HCT116 (cell line): ENCODE results near the gene TPRG1. TPM values are rescaled to one million over a fixed set of nuclear protein-coding genes. Genes with fewer than 3 reads are reported as not detected.

Source experiments
- ATAC-seq: fragments of 200-7000 bp; cut with Tn5 transposase; 2 replicates; pipeline ENCODE4 v1.9.1; 2020; ENCODE audit warnings: mild to moderate bottlenecking, moderate library complexity
- BruUV-seq: library from RNA; stranded (reverse); fragments of 400-500 nt; replicated peaks from 2 replicates; lab custom pipeline; 2021; lab: Mats Ljungman, UMichigan
- CTCF ChIA-PET: fragments of 300-600 bp; sonication (Branson Sonifier 250); formaldehyde crosslinking; loops from one replicate; lab custom pipeline; 2021; ENCODE audit warnings: antibody characterized with exemption; lab: Charles Lee
- POLR2A ChIA-PET: fragments of 300-600, 350-600 bp; sonication (Branson Sonifier 250); formaldehyde crosslinking; loops from one replicate; lab custom pipeline; 2021; ENCODE audit warnings: antibody characterized with exemption; lab: Charles Lee
- RAD21 ChIA-PET, 2 experiments: fragments of 300-600 bp; sonication (Branson Sonifier 250); formaldehyde crosslinking; loops; one replicate each; lab custom pipeline; 2023; ENCODE audit warnings: low total read pairs in 2 of 2; ENCODE audit not compliant: uncharacterized antibody in 2 of 2, unreplicated experiment in 2 of 2, low non-redundant PET in 1 of 2; lab: Charles Lee
- DNase-seq: peaks from one replicate; pipeline ENCODE4 v3.0.0-alpha.2; 2010; ENCODE audit warnings: low read depth, low spot score
- H2AFZ ChIP-seq: fragments of 200-600 bp; shearing (Covaris generic), sonication (generic); 2 replicates; pipeline ENCODE4 v1.6.1; 2017; ENCODE audit warnings: low read depth, mixed run types, mixed read lengths, antibody characterized with exemption, low read length; ENCODE audit not compliant: poor library complexity, severe bottlenecking
- H3K27ac ChIP-seq: 2 replicates; pipeline ENCODE4 v1.5.1; 2012; ENCODE audit warnings: low read depth, low read length
- H3K27me3 ChIP-seq: fragments of 200-600 bp; sonication (generic); 2 replicates; pipeline ENCODE4 v1.6.1; 2016; ENCODE audit warnings: mixed run types, low read length, mixed read lengths; ENCODE audit not compliant: insufficient read depth
- H3K36me3 ChIP-seq, 2 experiments: fragments of 200-500 bp in 1 of 2; fragments of 200-600 bp in 1 of 2; sonication (Bioruptor generic) in 1 of 2; sonication (generic) in 1 of 2; 2 replicates each; pipeline versions ENCODE4 v1.5.1 to v1.6.1; 2014 to 2016; ENCODE audit warnings: low read length in 2 of 2, inconsistent platforms in 1 of 2, mixed read lengths in 1 of 2, mixed run types in 1 of 2; ENCODE audit not compliant: insufficient read depth in 2 of 2, control insufficient read depth in 1 of 2
- H3K4me1 ChIP-seq, 2 experiments: fragments of 200-600 bp in 1 of 2; sonication (generic) in 1 of 2; 2 replicates each; pipeline versions ENCODE4 v1.5.1 to v1.6.1; 2012 to 2017; ENCODE audit warnings: low read length in 2 of 2, inconsistent platforms in 1 of 2, mild to moderate bottlenecking in 1 of 2, mixed read lengths in 1 of 2, mixed run types in 1 of 2, moderate library complexity in 1 of 2; ENCODE audit not compliant: insufficient read depth in 2 of 2, control insufficient read depth in 1 of 2
- H3K4me2 ChIP-seq: fragments of 200-600 bp; sonication (generic); 2 replicates; pipeline ENCODE4 v1.6.1; 2017; ENCODE audit warnings: mixed run types, low read length, mixed read lengths
- H3K4me3 ChIP-seq, 2 experiments: fragments of 200-600 bp in 1 of 2; sonication (generic) in 1 of 2; replicated peaks in 1 of 2; 2 replicates each; pipeline ENCODE4 v1.5.1; 2011 to 2016; ENCODE audit warnings: low read length in 2 of 2, control low read depth in 1 of 2, low read depth in 1 of 2, mild to moderate bottlenecking in 1 of 2, mixed read lengths in 1 of 2, mixed run types in 1 of 2
- H3K79me2 ChIP-seq: fragments of 200-600 bp; sonication (generic); 2 replicates; pipeline ENCODE4 v1.6.1; 2017; ENCODE audit warnings: mild to moderate bottlenecking, mixed run types, low read length, moderate library complexity, mixed read lengths; ENCODE audit not compliant: insufficient read depth
- H3K9ac ChIP-seq: fragments of 200-600 bp; sonication (generic); 2 replicates; pipeline ENCODE4 v1.6.1; 2016; ENCODE audit warnings: low read length, mixed read lengths
- H3K9me2 ChIP-seq: fragments of 200-600 bp; sonication (generic), shearing (Covaris generic); 2 replicates; pipeline ENCODE4 v1.6.1; 2017; ENCODE audit warnings: mixed run types, mild to moderate bottlenecking, moderate library complexity; ENCODE audit not compliant: insufficient read depth
- H3K9me3 ChIP-seq, 2 experiments: fragments of 200-500 bp in 1 of 2; fragments of 200-600 bp in 1 of 2; sonication (Bioruptor generic) in 1 of 2; sonication (generic) in 1 of 2; 2 replicates each; pipeline ENCODE4 v1.6.1; 2014 to 2017; ENCODE audit warnings: low read length in 2 of 2, mixed read lengths in 2 of 2, inconsistent platforms in 1 of 2, low read depth in 1 of 2, mild to moderate bottlenecking in 1 of 2, mixed run types in 1 of 2, moderate library complexity in 1 of 2; ENCODE audit not compliant: control insufficient read depth in 1 of 2, insufficient read depth in 1 of 2
- H4K20me1 ChIP-seq: fragments of 200-600 bp; sonication (generic), shearing (Covaris generic); 2 replicates; pipeline ENCODE4 v1.6.1; 2017; ENCODE audit warnings: mixed run types, mild to moderate bottlenecking, moderate library complexity; ENCODE audit not compliant: insufficient read depth
- CEBPB ChIP-seq: IDR thresholded peaks from 2 replicates; pipeline ENCODE4 v1.6.1; 2012; ENCODE audit warnings: low read depth
- EZH2 ChIP-seq: fragments of 200-600 bp; sonication (generic); IDR thresholded peaks from 2 replicates; pipeline ENCODE4 v1.6.1; 2017; ENCODE audit warnings: antibody characterized with exemption, mixed run types
- JUND ChIP-seq: IDR thresholded peaks from 2 replicates; pipeline ENCODE4 v1.6.1; 2012
- MAX ChIP-seq: IDR thresholded peaks from 2 replicates; pipeline ENCODE4 v1.6.1; 2012
- REST ChIP-seq: IDR thresholded peaks from 2 replicates; pipeline ENCODE4 v1.6.1; 2012; ENCODE audit warnings: low read depth
- SIN3A ChIP-seq: IDR thresholded peaks from 2 replicates; pipeline ENCODE4 v1.6.1; 2012; ENCODE audit warnings: low read depth
- SP1 ChIP-seq: IDR thresholded peaks from 2 replicates; pipeline ENCODE4 v1.6.1; 2012; ENCODE audit warnings: low read depth
- SRF ChIP-seq: IDR thresholded peaks from 2 replicates; pipeline ENCODE4 v1.6.1; 2012; ENCODE audit warnings: low read depth
- TCF7L2 ChIP-seq: IDR thresholded peaks from 2 replicates; pipeline ENCODE4 v1.7.0; 2011; ENCODE audit warnings: borderline replicate concordance, inconsistent platforms; ENCODE audit not compliant: insufficient read depth, insufficient read length; ENCODE audit errors: extremely low read depth
- YY1 ChIP-seq: IDR thresholded peaks from 2 replicates; pipeline ENCODE4 v1.6.1; 2011; ENCODE audit warnings: low read length, low read depth, moderate library complexity, mild to moderate bottlenecking; ENCODE audit not compliant: insufficient replicate concordance; ENCODE audit errors: extremely low read depth
- ZFX ChIP-seq: fragments of 450-650 bp; IDR thresholded peaks from 2 replicates; pipeline ENCODE4 v1.6.1; 2017
- ZNF274 ChIP-seq: fragments of 200-500 bp; sonication (Bioruptor generic); IDR thresholded peaks from 2 replicates; pipeline ENCODE4 v1.6.1; 2014; ENCODE audit warnings: mild to moderate bottlenecking, low read depth, low read length, inconsistent platforms
- intact Hi-C: fragments of 100-400 bp; cut with micrococcal nuclease; formaldehyde crosslinking; loops from 2 replicates; pipeline ENCODE4 v1.10.0; 2022
- total RNA-seq: library from RNA; stranded (reverse); gene quantifications from one replicate; pipeline ENCODE4 v1.2.1, GENCODE V29; 2021; ENCODE audit not compliant: unreplicated experiment

TPRG1 gene
- total RNA-seq, 1 experiment from 2014 or later: 2.8 TPM

DNA sequence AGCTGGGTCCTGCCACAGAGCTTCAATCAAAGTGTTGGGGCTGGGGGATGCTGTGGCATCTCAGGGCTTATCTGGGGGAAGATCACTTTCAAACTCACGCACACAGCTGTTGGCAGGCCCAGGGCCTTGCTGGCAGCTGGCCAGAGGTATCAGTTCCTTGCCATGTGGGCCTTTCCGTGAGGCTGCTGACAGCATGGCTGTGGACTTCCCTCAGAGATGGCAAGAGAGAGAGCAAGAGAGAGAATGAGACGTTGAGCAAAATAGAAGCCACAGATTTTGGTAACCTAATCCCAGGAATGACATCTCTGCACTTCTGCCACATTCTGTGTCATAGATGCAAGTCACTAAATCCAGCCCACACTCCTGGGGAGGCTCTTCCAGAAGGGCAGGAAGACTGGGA is 91.0 kb downstream of the TPRG1 start:
- H3K79me2 ChIP-seq: no peaks in the 10 kb centered on the region
- no peak overlapping the region for H3K9ac ChIP-seq
- POLR2A ChIA-PET: no interaction called here
- RAD21 ChIA-PET: no interaction called here
- CTCF ChIA-PET: no interaction called here
- no TSS peak for BruUV-seq
- DNase-seq (no peak), ATAC-seq (no peak)
- H3K4me3 ChIP-seq: no peak overlapping the region
- intact Hi-C loops: no loop called here
- TF ChIP-seq CEBPB (no peak), JUND (no peak), TCF7L2 (no peak), REST (no peak), EZH2 (no peak), SIN3A (no peak), ZFX (no peak), SP1 (no peak), ZNF274 (no peak), YY1 (no peak), SRF (no peak), MAX (no peak)
- H3K9me2 ChIP-seq: no peaks in the 10 kb centered on the region
- H3K4me2 ChIP-seq: no peak overlapping the region
- no peaks in the 10 kb centered on the region for H3K9me3 ChIP-seq
- H3K4me1 ChIP-seq: peaks cover 0 to 3% of the 10 kb centered on the region in 2 experiments; a peak in 2 of 4 replicates
- H3K36me3 ChIP-seq: no peaks in the 10 kb centered on the region
- H4K20me1 ChIP-seq: no peaks in the 10 kb centered on the region
- H3K27ac ChIP-seq: no peak overlapping the region
- H3K27me3 ChIP-seq: no peaks in the 10 kb centered on the region
- H2AFZ ChIP-seq: no peak overlapping the region
